Stomach (tissue), 4 donors: ENCODE results near the gene COL24A1.

Experiments used
- EP300 ChIP-seq: sonication (generic); formaldehyde crosslinking; IDR thresholded peaks from one replicate; pipeline ENCODE4 v1.6.1; 2017; ENCODE audit warnings: antibody characterized with exemption
- POLR2A ChIP-seq, 4 donors: fragments of 450-650 bp; IDR thresholded peaks; one replicate each; pipeline ENCODE4 v1.6.1; 2016; ENCODE audit warnings: antibody characterized with exemption in 4 of 4, control low read depth in 2 of 4, mild to moderate bottlenecking in 1 of 4, moderate library complexity in 1 of 4
- POLR2AphosphoS5 ChIP-seq, 3 donors: sonication (generic); formaldehyde crosslinking; IDR thresholded peaks; one replicate each; pipeline ENCODE4 v1.6.1; 2016; ENCODE audit warnings: antibody characterized with exemption in 3 of 3
- TF ChIP-seq, protein P1 (sequence below), 7 experiments: fragments of 450-650 bp in 4 of 7; fragments of 200-600 bp in 3 of 7; sonication (generic) in 3 of 7; IDR thresholded peaks; one replicate each; pipeline ENCODE4 v1.5.1; 2016 to 2019; ENCODE audit warnings: antibody characterized with exemption in 7 of 7, control low read depth in 2 of 7, mild to moderate bottlenecking in 1 of 7

DNA sequence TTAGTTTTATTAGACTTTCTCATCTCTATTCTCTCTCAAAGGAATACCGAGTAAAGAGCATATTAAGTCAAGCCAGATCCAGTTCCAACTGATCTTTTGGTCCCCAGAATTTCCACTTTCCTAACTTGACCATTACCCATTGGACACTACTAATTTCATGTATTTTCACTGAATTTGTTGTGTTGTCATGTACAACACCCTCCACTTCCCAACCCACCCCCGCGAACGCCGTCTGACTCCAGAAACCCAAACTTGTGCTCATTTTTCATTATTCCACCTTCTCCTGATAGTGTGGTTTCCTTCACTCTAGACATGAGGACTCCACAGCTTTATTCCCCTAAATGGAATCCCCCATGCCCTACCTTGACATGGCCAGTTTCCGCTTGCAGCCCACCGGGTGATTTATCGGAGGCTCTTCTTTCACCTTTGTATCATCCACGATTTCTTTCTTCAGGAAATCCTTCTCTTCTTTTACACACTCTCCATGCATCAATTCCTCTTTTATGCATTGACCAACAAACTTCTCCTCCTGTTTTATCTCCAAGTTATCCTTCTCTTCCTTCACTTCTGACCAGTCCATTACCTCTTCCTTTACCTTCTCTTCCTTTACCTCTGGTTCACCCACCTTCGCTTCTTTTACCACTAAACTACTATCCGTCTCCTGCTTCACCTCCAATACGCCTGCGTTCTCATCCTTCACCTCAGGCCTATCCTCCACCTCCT lies 449.1 kb downstream of the COL24A1 start:
- TF ChIP-seq, protein P1, sequence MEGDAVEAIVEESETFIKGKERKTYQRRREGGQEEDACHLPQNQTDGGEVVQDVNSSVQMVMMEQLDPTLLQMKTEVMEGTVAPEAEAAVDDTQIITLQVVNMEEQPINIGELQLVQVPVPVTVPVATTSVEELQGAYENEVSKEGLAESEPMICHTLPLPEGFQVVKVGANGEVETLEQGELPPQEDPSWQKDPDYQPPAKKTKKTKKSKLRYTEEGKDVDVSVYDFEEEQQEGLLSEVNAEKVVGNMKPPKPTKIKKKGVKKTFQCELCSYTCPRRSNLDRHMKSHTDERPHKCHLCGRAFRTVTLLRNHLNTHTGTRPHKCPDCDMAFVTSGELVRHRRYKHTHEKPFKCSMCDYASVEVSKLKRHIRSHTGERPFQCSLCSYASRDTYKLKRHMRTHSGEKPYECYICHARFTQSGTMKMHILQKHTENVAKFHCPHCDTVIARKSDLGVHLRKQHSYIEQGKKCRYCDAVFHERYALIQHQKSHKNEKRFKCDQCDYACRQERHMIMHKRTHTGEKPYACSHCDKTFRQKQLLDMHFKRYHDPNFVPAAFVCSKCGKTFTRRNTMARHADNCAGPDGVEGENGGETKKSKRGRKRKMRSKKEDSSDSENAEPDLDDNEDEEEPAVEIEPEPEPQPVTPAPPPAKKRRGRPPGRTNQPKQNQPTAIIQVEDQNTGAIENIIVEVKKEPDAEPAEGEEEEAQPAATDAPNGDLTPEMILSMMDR (IDR thresholded peaks at IDR 0.05) = no peak
- TF ChIP-seq EP300 (no peak), POLR2A (IDR thresholded peaks at IDR 0.05) (no peak), POLR2AphosphoS5 (IDR thresholded peaks at IDR 0.05) (no peak)
